Caco-2 (cell line): Measurements from ENCODE around the gene SYT1. TPM values are rescaled to one million over a fixed set of nuclear protein-coding genes. Genes with fewer than 3 reads are reported as not detected.

Experiments used
- BruUV-seq: library from RNA; stranded (reverse); fragments of 400-500 nt; replicated peaks from 2 replicates; lab custom pipeline; 2021; lab: Mats Ljungman, UMichigan
- CTCF ChIA-PET: fragments of 300-600 bp; sonication (Branson Sonifier 250); formaldehyde crosslinking; loops from one replicate; lab custom pipeline; 2022; ENCODE audit warnings: antibody characterized with exemption; lab: Charles Lee
- POLR2A ChIA-PET: fragments of 300-600 bp; sonication (Branson Sonifier 250); formaldehyde crosslinking; loops from one replicate; lab custom pipeline; 2022; ENCODE audit warnings: antibody characterized with exemption; lab: Charles Lee
- DNase-seq, 2 experiments: peaks; one replicate each; pipeline versions ENCODE4 v3.0.0 to v3.0.0-alpha.2; 2020 to 2022
- H3K27me3 ChIP-seq: replicated peaks from 2 replicates; pipeline ENCODE4 v1.6.0; 2011; ENCODE audit warnings: low read length; ENCODE audit not compliant: control insufficient read depth, insufficient read depth
- H3K36me3 ChIP-seq: 2 replicates; pipeline ENCODE4 v1.5.1; 2011; ENCODE audit warnings: low read length; ENCODE audit not compliant: control insufficient read depth, insufficient read depth
- H3K4me1 ChIP-seq: fragments of 250-450 bp; sonication (Bioruptor Pico); 2 replicates; pipeline ENCODE4 v1.5.1; 2020; ENCODE audit warnings: mild to moderate bottlenecking
- H3K4me3 ChIP-seq: 2 replicates; pipeline ENCODE4 v1.5.1; 2011; ENCODE audit warnings: low read depth, mild to moderate bottlenecking, control low read depth, low read length
- H3K9me3 ChIP-seq: fragments of 250-450 bp; sonication (Bioruptor Pico); 2 replicates; pipeline ENCODE4 v1.5.1; 2020; ENCODE audit warnings: mild to moderate bottlenecking, moderate library complexity
- H3K27ac Mint-ChIP-seq: one replicate; pipeline ENCODE4 v1.8.0; 2022; ENCODE audit warnings: mixed read lengths; ENCODE audit not compliant: unreplicated experiment
- H3K27me3 Mint-ChIP-seq: one replicate; pipeline ENCODE4 v1.8.0; 2022; ENCODE audit warnings: mixed read lengths; ENCODE audit not compliant: insufficient read depth, unreplicated experiment
- H3K36me3 Mint-ChIP-seq: one replicate; pipeline ENCODE4 v1.8.0; 2022; ENCODE audit warnings: mild to moderate bottlenecking, mixed read lengths; ENCODE audit not compliant: insufficient read depth, unreplicated experiment
- H3K4me1 Mint-ChIP-seq: one replicate; pipeline ENCODE4 v1.8.0; 2022; ENCODE audit warnings: low read depth, mixed read lengths; ENCODE audit not compliant: unreplicated experiment
- H3K4me3 Mint-ChIP-seq: one replicate; pipeline ENCODE4 v1.8.0; 2022; ENCODE audit warnings: mild to moderate bottlenecking, moderate library complexity, mixed read lengths; ENCODE audit not compliant: unreplicated experiment
- H3K9me3 Mint-ChIP-seq: one replicate; pipeline ENCODE4 v1.8.0; 2022; ENCODE audit warnings: mixed read lengths; ENCODE audit not compliant: unreplicated experiment
- CTCF ChIP-seq, 2 experiments: fragments of 200-600 bp in 1 of 2; IDR thresholded peaks; 1 replicate in 1 of 2; 2 replicates in 1 of 2; pipeline versions ENCODE4 v1.5.1 to v1.8.0; 2011 to 2022; ENCODE audit warnings: antibody characterized with exemption in 1 of 2, control low read depth in 1 of 2, inconsistent platforms in 1 of 2, low read depth in 1 of 2, low read length in 1 of 2, mild to moderate bottlenecking in 1 of 2, moderate library complexity in 1 of 2; ENCODE audit not compliant: insufficient read depth in 1 of 2, severe bottlenecking in 1 of 2, unreplicated experiment in 1 of 2
- intact Hi-C: fragments of 100-400 bp; cut with micrococcal nuclease; formaldehyde crosslinking; loops from one replicate; pipeline ENCODE4 v1.10.0; 2022; ENCODE audit not compliant: unreplicated experiment
- total RNA-seq: library from RNA; stranded (reverse); gene quantifications from 2 replicates; pipeline ENCODE4 v1.2.3, GENCODE V29; 2022

Gene SYT1
- total RNA-seq, 1 experiment from 2014 or later = 0.39 TPM

GRCh38 chr12:79086541-79087296, 222.1 kb downstream of the SYT1 start:
- no peak overlapping the region for H3K27ac Mint-ChIP-seq
- H3K4me3 ChIP-seq = no peak overlapping the region
- H3K36me3 ChIP-seq = no peaks in the 10 kb centered on the region
- no peaks in the 10 kb centered on the region for H3K4me1 Mint-ChIP-seq
- H3K36me3 Mint-ChIP-seq = no peaks in the 10 kb centered on the region
- no peaks in the 10 kb centered on the region for H3K9me3 ChIP-seq
- H3K4me1 ChIP-seq = no peaks in the 10 kb centered on the region
- CTCF ChIA-PET = no interaction called here
- H3K27me3 ChIP-seq = no peaks in the 10 kb centered on the region
- H3K4me3 Mint-ChIP-seq = no peak overlapping the region
- no peak for DNase-seq
- POLR2A ChIA-PET = interaction anchor here (0.6 kb wide), 1 partner anchor 877 kb away, joined by 3 read pairs; no protein-coding TSS in a partner anchor
- no TSS peak for BruUV-seq
- intact Hi-C loops = no loop called here
- no peaks in the 10 kb centered on the region for H3K27me3 Mint-ChIP-seq
- no peak for TF ChIP-seq CTCF (IDR thresholded peaks at IDR 0.05; ENCODE audit: insufficient read depth in 1 of 2, low read depth in 1 of 2, low read length in 1 of 2, severe bottlenecking in 1 of 2, unreplicated experiment in 1 of 2)
- no peaks in the 10 kb centered on the region for H3K9me3 Mint-ChIP-seq

- ChIA-PET POLR2A (no interaction called here), CTCF (no interaction called here)
- Histone ChIP-seq H3K27me3 (no peaks in the 10 kb centered on the region), H3K4me3 (no peak overlapping the region), H3K36me3 (no peaks in the 10 kb centered on the region), H3K9me3 (no peaks in the 10 kb centered on the region; the same call in 1 of the 2 replicates), H3K4me1 (no peaks in the 10 kb centered on the region)
- no peak for TF ChIP-seq CTCF (IDR thresholded peaks at IDR 0.05; ENCODE audit: insufficient read depth in 1 of 2, low read depth in 1 of 2, low read length in 1 of 2, severe bottlenecking in 1 of 2, unreplicated experiment in 1 of 2)
- Mint-ChIP-seq H3K9me3 (no peaks in the 10 kb centered on the region), H3K4me1 (no peaks in the 10 kb centered on the region), H3K27me3 (peaks cover 6% of the 10 kb centered on the region), H3K4me3 (no peak overlapping the region), H3K36me3 (no peaks in the 10 kb centered on the region), H3K27ac (no peak overlapping the region)
- no peak for DNase-seq
- no TSS peak for BruUV-seq
- intact Hi-C loops = no loop called here
Observed at GRCh38 chr12:79098530-79098929, 234.0 kb downstream of the SYT1 start.

GRCh38 chr12:79108962-79109361, 244.4 kb downstream of the SYT1 start:
- no peaks in the 10 kb centered on the region for H3K36me3 ChIP-seq
- intact Hi-C loops = no loop called here
- no peaks in the 10 kb centered on the region for H3K4me1 ChIP-seq
- no TSS peak for BruUV-seq
- H3K27me3 ChIP-seq = no peaks in the 10 kb centered on the region
- no peak overlapping the region for H3K4me3 Mint-ChIP-seq
- no peaks in the 10 kb centered on the region for H3K9me3 Mint-ChIP-seq
- H3K27ac Mint-ChIP-seq = no peak overlapping the region
- no peaks in the 10 kb centered on the region for H3K27me3 Mint-ChIP-seq
- CTCF ChIA-PET = no interaction called here
- no peaks in the 10 kb centered on the region for H3K9me3 ChIP-seq
- H3K4me1 Mint-ChIP-seq = peaks cover 9% of the 10 kb centered on the region
- H3K4me3 ChIP-seq = no peak overlapping the region
- DNase-seq = no peak
- no peak for TF ChIP-seq CTCF (IDR thresholded peaks at IDR 0.05; ENCODE audit: insufficient read depth in 1 of 2, low read depth in 1 of 2, low read length in 1 of 2, severe bottlenecking in 1 of 2, unreplicated experiment in 1 of 2)
- POLR2A ChIA-PET = no interaction called here
- H3K36me3 Mint-ChIP-seq = no peaks in the 10 kb centered on the region
